ENCODE results near the gene LIFR.
A peak's percentile ranks its signal among the peaks of the same experiment; 100 is the strongest.
"Not testable (repeated sequence)": the region's sequence is repeated elsewhere in the genome, so short reads cannot be mapped to it uniquely, and the experiment has no call there.

The LIFR gene

DNA sequence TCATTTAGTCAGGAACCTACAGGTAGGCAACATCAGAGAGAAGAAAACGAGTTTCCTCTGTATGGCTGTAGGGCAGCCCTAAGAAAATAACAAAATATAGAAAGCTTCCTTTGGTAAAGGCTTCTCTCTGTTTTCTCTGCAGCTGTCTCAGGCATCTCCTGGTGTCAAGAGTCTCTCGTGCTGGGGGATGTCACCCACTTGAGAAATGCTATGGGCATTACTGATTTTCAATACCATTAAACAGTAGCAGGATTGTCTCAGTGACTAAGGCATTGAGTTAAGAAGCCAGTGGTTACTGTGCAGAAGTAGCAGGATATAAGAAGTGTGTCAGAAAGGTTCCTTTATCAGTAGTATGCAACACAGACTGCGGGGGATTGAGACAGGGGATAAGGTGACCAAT, 32.4 kb downstream of the LIFR start:
- H3K9me3 Mint-ChIP-seq, result no peaks in the 10 kb centered on the region
- peaks cover 35% of the 10 kb centered on the region for H3K27me3 Mint-ChIP-seq
- no peak overlapping the region for H3K27ac Mint-ChIP-seq
- no peaks in the 10 kb centered on the region for H3K36me3 Mint-ChIP-seq
- H3K4me1 Mint-ChIP-seq, result no peaks in the 10 kb centered on the region
- H3K4me3 Mint-ChIP-seq, result no peak overlapping the region

DNA sequence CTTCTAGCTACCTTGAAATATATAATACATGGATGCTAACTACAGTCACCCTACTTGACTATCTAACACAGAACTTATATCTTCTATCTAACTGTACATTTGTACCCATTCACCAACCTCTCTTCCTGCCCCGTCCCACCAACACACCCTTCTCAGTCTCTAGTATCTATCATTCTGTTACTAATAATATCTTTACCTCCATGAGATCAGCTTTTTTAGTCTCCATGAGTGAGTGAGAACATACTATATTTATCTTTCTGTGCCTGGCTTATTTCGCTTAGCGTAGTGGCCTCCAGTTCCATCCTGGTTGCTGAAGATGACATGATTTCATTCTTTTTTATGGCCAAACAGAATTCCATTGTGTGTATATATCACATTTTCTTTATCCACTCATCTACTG, 37.0 kb downstream of the LIFR start:
- Mint-ChIP-seq H3K9me3 (no peaks in the 10 kb centered on the region), H3K4me3 (no peak overlapping the region), H3K36me3 (no peaks in the 10 kb centered on the region), H3K4me1 (no peaks in the 10 kb centered on the region), H3K27me3 (peaks cover 21% of the 10 kb centered on the region), H3K27ac (no peak overlapping the region)

DNA sequence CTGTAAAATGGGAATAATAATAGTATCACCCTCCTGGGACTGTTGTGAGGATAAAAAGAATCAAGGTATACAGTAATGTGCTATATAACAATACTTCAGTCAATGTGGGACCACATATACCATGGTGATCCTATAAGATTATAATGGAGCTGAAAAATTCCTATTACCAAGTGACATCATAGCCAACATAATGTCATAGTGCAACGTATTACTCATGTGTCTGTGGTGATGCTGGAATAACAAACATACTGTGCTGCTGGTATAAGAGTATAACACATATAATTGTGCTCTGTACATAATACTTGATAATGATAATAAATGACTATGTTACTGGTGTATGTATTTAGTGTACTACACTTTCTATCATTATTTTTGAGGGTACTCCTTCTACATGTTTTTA, 38.1 kb downstream of the LIFR start:
- H3K4me3 Mint-ChIP-seq, result no peak overlapping the region
- H3K4me1 Mint-ChIP-seq, result no peaks in the 10 kb centered on the region
- H3K27ac Mint-ChIP-seq, result no peak overlapping the region
- peaks cover 20% of the 10 kb centered on the region for H3K27me3 Mint-ChIP-seq
- no peaks in the 10 kb centered on the region for H3K36me3 Mint-ChIP-seq
- H3K9me3 Mint-ChIP-seq, result no peaks in the 10 kb centered on the region

DNA sequence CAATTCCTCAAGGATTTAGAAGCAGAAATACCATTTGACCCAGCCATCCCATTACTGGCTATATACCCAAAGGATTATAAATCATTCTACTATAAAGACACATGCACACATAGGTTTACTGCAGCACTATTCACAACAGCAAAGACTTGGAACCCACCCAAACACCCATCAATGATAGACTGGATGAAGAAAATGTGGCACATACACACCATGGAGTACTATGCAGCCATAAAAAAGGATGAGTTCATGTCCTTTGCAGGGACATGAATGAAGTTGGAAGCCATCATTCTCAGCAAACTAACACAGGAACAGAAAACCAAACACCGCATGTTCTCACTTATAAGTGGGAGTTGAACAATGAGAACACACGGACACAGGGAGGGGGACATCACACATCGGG, 39.8 kb downstream of the LIFR start:
- H3K9me3 Mint-ChIP-seq, H3K36me3 Mint-ChIP-seq, H3K4me3 Mint-ChIP-seq, H3K4me1 Mint-ChIP-seq: not testable (repeated sequence)
- Mint-ChIP-seq H3K27me3 (peaks cover 16% of the 10 kb centered on the region), H3K27ac (peak overlapping the region; percentile 33)

DNA sequence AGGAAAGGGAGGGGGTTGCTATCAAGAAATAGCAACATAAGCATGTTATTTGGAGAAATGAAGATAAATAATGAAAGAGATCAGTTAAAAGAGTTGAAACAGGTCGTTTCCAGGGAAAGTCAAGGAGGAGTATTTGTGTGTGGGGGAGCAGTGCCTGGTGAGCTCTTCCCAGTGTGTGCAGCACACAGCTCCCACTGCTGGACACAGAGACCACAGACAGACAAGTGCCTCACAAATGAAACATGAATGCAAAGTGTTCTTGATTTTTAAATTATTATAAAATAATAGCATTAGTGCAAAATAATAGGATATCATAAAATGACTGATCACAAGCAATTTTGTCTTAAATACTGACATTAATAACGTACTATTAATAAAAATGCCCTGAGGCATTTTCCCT, 40.8 kb downstream of the LIFR start:
- H3K9me3 Mint-ChIP-seq, result no peaks in the 10 kb centered on the region
- H3K27ac Mint-ChIP-seq, result no peak overlapping the region
- H3K4me1 Mint-ChIP-seq, result no peaks in the 10 kb centered on the region
- peaks cover 14% of the 10 kb centered on the region for H3K27me3 Mint-ChIP-seq
- H3K36me3 Mint-ChIP-seq, result no peaks in the 10 kb centered on the region
- H3K4me3 Mint-ChIP-seq, result no peak overlapping the region

DNA sequence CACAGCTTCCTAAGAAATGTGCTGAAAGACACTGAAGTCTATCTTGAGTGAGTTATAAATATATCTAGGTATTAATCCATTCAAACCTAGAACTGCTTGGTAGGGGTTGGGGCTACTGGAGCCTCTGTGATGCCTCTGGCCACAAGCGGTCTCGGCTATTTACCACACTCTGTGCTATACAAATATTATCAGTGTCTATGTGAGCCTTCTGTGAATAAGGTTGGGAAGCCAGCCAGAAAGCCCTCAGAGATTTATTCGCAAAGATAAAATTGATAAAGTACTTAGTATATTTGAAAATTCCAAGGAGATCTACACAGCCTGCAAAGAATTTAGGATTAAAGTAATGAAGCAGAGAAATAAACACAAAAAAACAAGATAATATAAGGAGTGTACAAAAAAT, 41.4 kb downstream of the LIFR start:
- Mint-ChIP-seq H3K27me3 (peaks cover 14% of the 10 kb centered on the region), H3K27ac (no peak overlapping the region), H3K4me3 (no peak overlapping the region), H3K36me3 (no peaks in the 10 kb centered on the region), H3K4me1 (no peaks in the 10 kb centered on the region), H3K9me3 (no peaks in the 10 kb centered on the region)

DNA sequence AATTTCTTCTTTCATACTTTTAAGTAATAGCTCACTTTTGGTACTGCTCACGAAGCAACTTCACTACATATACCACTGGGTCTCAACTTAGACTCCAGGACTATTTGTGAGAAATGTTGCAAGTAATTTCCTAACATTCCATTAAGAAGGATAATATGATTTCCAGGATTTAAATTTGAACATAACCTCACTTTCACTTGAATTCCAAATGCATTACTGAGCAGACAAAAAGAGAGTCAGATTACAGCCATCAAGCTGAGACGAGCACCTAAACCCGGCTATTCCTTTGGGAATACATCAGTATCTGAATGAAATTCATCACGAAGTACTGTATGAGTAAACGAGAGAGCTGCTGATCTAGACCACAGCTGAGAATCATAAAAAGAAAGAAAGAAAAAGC, 47.3 kb downstream of the LIFR start:
- no peak overlapping the region for H3K27ac Mint-ChIP-seq
- no peaks in the 10 kb centered on the region for H3K36me3 Mint-ChIP-seq
- no peaks in the 10 kb centered on the region for H3K4me1 Mint-ChIP-seq
- H3K27me3 Mint-ChIP-seq, result peaks cover 8% of the 10 kb centered on the region
- no peaks in the 10 kb centered on the region for H3K9me3 Mint-ChIP-seq
- H3K4me3 Mint-ChIP-seq, result no peak overlapping the region

DNA sequence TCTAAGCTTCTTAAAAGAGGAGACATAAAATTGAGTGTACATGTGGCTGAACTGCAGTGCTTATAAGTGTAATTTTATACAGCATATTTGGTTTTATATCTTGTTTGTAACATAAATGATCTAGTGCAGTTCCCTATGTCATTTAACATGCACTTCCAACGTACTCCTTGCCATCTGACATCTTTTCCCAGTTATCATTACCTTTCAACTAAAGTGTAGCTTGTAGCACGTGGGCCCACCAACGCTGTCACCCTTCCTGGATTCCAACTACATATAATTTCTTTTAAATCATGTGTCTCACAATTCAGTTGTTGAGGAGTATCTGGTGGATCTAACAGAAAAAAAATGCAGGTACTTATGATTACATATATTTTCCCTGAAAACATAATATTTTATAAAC, 50.1 kb downstream of the LIFR start:
- H3K36me3 Mint-ChIP-seq, result no peaks in the 10 kb centered on the region
- H3K9me3 Mint-ChIP-seq, result no peaks in the 10 kb centered on the region
- H3K27ac Mint-ChIP-seq, result no peak overlapping the region
- peaks cover 1% of the 10 kb centered on the region for H3K27me3 Mint-ChIP-seq
- no peaks in the 10 kb centered on the region for H3K4me1 Mint-ChIP-seq
- H3K4me3 Mint-ChIP-seq, result no peak overlapping the region

DNA sequence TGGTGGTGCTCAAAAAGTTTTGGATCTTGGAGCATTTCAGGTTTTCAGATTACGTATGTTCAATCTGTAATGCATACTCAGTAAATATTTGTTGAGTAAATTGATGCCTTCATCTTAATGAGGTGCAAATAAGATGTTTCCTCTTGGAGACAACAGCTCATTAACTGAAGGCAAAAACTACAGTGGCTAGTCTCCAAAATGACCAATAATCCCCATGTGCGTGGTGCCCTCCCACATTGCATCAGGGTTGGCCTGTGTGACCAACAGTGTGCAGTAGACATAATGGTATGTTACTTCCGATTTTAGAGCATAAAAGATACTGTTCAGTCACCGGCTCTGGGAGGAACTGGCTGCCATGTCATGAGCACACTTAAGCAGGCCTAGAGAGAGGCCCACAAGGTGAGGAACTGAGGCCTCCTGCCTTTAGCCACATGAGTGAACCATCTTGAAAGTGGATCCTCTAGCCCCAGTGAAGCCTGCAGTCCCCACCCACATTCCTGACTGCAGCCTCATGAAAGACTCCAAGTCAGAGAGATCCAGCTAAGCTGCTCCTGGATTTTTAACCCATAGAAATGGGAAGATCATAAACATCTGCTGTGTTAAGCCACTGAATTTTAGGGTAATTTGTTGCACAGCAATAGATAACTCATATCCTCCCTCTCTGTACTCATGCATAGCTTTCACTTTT, 55.7 kb downstream of the LIFR start:
- Mint-ChIP-seq H3K27me3 (peaks cover 1% of the 10 kb centered on the region), H3K4me3 (no peak overlapping the region), H3K4me1 (no peaks in the 10 kb centered on the region), H3K36me3 (no peaks in the 10 kb centered on the region), H3K27ac (no peak overlapping the region), H3K9me3 (no peaks in the 10 kb centered on the region)

DNA sequence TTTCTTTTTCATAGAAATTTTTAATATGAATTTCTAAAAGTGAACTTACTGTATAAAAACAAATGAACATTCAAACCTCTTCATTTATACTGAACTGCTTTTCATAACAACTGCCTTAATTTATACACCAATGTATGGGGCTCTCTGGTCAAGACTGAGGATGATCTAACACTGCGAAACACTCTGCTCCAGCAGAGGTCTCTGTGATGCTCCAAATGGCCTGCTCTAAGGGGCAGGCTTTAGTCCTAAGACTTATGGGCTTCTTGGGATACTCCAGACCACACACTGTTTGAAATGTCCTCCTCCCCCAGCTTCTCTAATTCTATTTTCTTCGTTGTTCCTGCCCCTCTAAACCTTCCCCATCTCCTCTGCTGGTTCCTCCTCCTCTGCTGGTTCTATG, 58.5 kb downstream of the LIFR start:
- no peak overlapping the region for H3K27ac Mint-ChIP-seq
- H3K4me1 Mint-ChIP-seq, result no peaks in the 10 kb centered on the region
- H3K4me3 Mint-ChIP-seq, result no peak overlapping the region
- no peaks in the 10 kb centered on the region for H3K9me3 Mint-ChIP-seq
- peaks cover 2% of the 10 kb centered on the region for H3K27me3 Mint-ChIP-seq
- H3K36me3 Mint-ChIP-seq, result no peaks in the 10 kb centered on the region

DNA sequence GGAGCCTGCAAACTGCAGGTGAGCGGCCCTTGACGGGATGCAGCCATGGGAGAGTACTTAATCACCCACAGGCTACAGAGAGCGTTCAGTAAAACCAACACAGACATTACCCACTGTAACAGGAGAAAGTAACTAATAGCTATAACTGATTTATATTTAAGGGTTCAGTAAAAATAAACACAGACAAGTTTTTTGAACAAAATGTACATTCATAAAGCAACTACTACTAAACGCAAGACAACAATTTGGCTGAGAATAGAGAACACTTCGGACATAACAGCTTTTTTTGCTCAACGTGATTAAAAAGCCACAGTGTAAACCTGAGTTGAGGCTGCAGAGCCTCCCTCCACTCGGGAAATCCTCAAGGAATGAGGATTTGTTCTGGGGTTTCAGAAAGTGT, 61.7 kb downstream of the LIFR start:
- H3K4me1 Mint-ChIP-seq, result no peaks in the 10 kb centered on the region
- no peak overlapping the region for H3K4me3 Mint-ChIP-seq
- no peaks in the 10 kb centered on the region for H3K36me3 Mint-ChIP-seq
- no peak overlapping the region for H3K27ac Mint-ChIP-seq
- no peaks in the 10 kb centered on the region for H3K9me3 Mint-ChIP-seq
- peaks cover 8% of the 10 kb centered on the region for H3K27me3 Mint-ChIP-seq

DNA sequence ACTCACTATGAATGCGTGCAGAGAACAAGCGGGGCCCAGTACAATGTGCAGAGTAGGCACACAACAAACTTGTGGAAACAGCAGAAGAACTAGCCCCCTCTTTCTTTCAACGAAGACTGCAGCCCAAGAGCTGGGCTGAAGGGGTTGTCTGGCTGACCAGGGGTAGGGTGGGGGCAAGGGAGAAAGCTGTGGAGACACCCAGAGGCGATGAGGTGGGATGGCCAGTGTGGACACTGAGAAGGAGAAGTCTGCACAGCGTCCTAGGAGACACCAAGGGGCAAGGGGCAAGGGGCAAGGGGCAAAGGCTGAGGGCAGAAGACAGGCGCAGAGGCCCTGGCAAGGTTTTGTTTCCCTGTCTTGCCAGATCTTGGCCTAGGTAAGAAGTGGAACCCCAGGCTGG, 62.3 kb downstream of the LIFR start:
- H3K4me1 Mint-ChIP-seq, result no peaks in the 10 kb centered on the region

DNA sequence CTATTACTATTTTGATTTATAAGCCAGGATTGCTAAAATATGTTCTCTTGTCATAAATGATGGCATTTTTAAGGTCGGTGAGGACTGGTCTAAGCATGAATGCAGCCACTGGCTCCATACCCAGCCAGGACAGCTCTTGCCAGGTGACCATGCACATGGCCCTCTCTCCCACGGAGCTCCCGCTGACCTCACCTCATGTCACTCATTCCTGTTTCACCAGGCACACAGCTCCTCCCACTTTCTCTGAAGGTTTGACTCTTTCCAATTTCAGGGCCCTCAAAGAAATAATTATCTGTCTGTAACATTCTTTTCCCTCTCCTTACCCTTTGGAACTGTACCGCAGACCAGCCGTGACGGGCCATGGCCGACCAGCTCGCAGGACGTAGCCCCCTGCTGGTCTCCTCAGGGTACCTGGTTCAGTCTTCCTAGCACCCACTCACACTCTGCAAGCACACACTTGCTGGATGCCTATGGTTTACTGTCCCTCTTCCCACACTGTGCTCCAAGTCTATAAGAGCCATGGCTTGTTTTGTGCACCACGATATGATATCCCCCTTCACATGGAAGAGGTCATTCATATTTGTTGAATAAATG, 72.5 kb downstream of the LIFR start:
- Mint-ChIP-seq H3K27ac (no peak overlapping the region), H3K9me3 (no peaks in the 10 kb centered on the region), H3K36me3 (no peaks in the 10 kb centered on the region), H3K4me3 (no peak overlapping the region), H3K4me1 (no peaks in the 10 kb centered on the region), H3K27me3 (peaks cover 15% of the 10 kb centered on the region)

More for the DNA sequence above, 62.3 kb downstream of the LIFR start:
- Mint-ChIP-seq H3K27me3 (peaks cover 8% of the 10 kb centered on the region), H3K9me3 (no peaks in the 10 kb centered on the region), H3K36me3 (no peaks in the 10 kb centered on the region), H3K27ac (no peak overlapping the region), H3K4me3 (no peak overlapping the region)

DNA sequence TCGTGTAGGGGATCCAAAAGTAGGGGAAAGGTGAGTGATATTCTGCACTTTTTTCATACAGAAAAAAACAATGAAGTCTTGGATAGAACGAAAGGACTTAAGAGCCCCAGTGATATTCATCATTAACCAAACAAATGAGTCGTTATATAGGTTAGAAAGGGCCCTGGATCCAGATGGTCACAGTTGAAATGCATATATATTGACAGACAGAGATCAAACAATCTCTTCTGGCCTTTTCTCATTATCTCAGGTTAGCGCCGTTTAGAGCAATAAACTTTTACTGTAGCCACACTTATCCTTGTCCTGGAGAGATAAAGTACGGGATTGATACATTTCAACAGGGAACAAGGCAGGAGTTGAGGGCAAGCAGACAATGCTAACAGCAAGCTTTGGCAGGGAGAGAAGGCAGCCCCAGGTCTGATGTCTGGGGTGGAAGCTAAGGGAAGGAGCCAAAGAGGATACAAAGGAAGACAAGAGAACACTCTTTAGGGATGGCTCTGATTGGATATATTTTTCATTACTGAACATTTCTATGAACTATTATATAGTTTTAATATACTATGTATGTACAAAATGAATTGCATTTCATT, 77.0 kb downstream of the LIFR start:
- H3K27ac Mint-ChIP-seq, result no peak overlapping the region
- no peaks in the 10 kb centered on the region for H3K9me3 Mint-ChIP-seq
- peaks cover 19% of the 10 kb centered on the region for H3K27me3 Mint-ChIP-seq
- H3K36me3 Mint-ChIP-seq, result no peaks in the 10 kb centered on the region
- no peaks in the 10 kb centered on the region for H3K4me1 Mint-ChIP-seq
- H3K4me3 Mint-ChIP-seq, result no peak overlapping the region

DNA sequence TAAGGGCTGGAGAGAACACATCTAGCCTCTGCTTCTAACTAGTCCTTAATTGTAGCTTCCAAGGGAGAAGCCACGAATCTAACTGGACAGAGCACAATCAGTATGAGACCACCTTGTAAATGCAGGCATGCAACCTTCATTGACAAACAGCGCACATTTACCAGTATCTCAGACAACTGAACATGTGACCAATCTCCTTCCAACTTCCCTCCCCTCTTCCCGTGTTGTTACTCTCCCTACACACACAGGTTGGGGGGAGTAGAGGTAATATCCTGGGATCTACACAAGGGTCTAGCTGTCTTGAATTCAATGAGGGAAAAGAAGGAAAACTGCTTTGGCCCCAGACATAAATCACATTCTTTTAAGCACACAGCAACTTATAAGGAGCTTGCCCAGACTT, 77.6 kb downstream of the LIFR start:
- H3K27me3 Mint-ChIP-seq, result peaks cover 17% of the 10 kb centered on the region
- no peaks in the 10 kb centered on the region for H3K36me3 Mint-ChIP-seq
- H3K4me3 Mint-ChIP-seq, result no peak overlapping the region
- no peaks in the 10 kb centered on the region for H3K9me3 Mint-ChIP-seq
- no peaks in the 10 kb centered on the region for H3K4me1 Mint-ChIP-seq
- H3K27ac Mint-ChIP-seq, result no peak overlapping the region

DNA sequence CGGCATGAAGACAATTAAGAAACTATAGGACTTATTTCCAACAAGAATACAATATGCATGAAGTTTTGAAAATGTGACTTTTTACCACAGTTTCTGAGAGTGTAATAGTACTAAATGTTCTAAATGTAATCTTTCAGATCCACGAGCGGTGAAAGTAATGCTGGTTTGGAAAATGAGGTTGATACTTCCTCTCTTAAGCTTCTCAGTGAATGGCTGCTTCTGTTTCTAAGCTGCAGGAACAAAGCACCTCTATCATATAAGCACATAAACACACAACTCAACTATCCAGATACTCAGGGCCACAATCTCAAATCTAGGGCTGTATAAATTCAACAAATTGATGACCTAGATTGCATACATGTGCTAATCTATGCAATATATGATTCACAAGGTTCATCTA, 78.3 kb downstream of the LIFR start:
- Mint-ChIP-seq H3K9me3 (no peaks in the 10 kb centered on the region), H3K27ac (no peak overlapping the region), H3K4me1 (no peaks in the 10 kb centered on the region), H3K36me3 (no peaks in the 10 kb centered on the region), H3K4me3 (no peak overlapping the region), H3K27me3 (peaks cover 19% of the 10 kb centered on the region)

DNA sequence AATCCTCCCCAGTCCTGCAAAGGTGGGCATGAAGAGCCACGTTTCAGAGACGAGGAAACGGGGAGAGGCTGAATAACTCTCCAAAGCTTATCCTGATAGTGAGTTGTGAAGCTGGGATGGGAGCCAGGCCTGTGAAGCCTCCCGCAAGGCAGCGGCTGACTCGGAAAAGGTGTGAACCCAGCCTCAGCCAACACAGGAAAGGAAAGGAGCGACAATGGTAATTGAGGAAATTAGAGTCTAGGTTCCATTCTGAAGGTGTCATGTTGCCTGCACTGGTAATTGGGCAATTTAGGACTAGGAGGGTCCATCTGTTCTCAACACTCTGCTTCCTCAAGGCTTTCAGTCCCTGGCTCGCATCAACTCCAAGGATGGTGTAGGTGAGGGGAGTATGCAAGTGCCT, 83.4 kb downstream of the LIFR start:
- H3K36me3 Mint-ChIP-seq, result no peaks in the 10 kb centered on the region
- H3K27me3 Mint-ChIP-seq, result peaks cover 19% of the 10 kb centered on the region
- no peaks in the 10 kb centered on the region for H3K9me3 Mint-ChIP-seq
- no peak overlapping the region for H3K27ac Mint-ChIP-seq
- H3K4me1 Mint-ChIP-seq, result no peaks in the 10 kb centered on the region
- no peak overlapping the region for H3K4me3 Mint-ChIP-seq
